Activated T-helper 1 cell treated with anti-CD3 and anti-CD28 coated beads, Interleukin-2, amount 50 U/mL, for 16 hours (primary cell): ENCODE measurements around the gene ZNF665.
A peak's percentile ranks its signal among the peaks of the same experiment; 100 is the strongest.
"Not testable (repeated sequence)": the region's sequence is repeated elsewhere in the genome, so short reads cannot be mapped to it uniquely, and the experiment has no call there.

Experiments used
- DNase-seq, 2 donors: peaks; one replicate each; pipeline ENCODE4 v3.0.0-alpha.2; 2020; ENCODE audit warnings: low read depth in 1 of 2, low spot score in 1 of 2

ZNF665 gene

GRCh38 chr19:53158119-53158656, 35.0 kb downstream of the ZNF665 start:
- no peak for DNase-seq

GRCh38 chr19:53157626-53158025, 35.5 kb downstream of the ZNF665 start:
- no peak for DNase-seq

- no peak for DNase-seq
Observed at GRCh38 chr19:53156850-53157249, 36.3 kb downstream of the ZNF665 start.

GRCh38 chr19:53147645-53148044, 45.5 kb downstream of the ZNF665 start:
- no peak for DNase-seq

- no peak for DNase-seq
Observed at GRCh38 chr19:53140351-53140750, 52.8 kb downstream of the ZNF665 start.

GRCh38 chr19:53136432-53136831, 56.7 kb downstream of the ZNF665 start:
- no peak for DNase-seq

- DNase-seq = peak in 1 of 2 donors; percentile 22
Observed at GRCh38 chr19:53132141-53132991, 60.8 kb downstream of the ZNF665 start, which contains the start of gene ZNF415. Gene ZNF415, minus strand, starts transcription at chr19:53132910. Its CDS starts 10,234 bp downstream, at chr19:53122676.

- no peak for DNase-seq
Observed at GRCh38 chr19:53131727-53132126, 61.4 kb downstream of the ZNF665 start.

- DNase-seq = no peak
Observed at GRCh38 chr19:53131085-53131590, 62.0 kb downstream of the ZNF665 start.

GRCh38 chr19:53130506-53130905, 62.7 kb downstream of the ZNF665 start:
- no peak for DNase-seq

- DNase-seq = not testable (repeated sequence)
Observed at GRCh38 chr19:53126733-53127526, 66.2 kb downstream of the ZNF665 start.

GRCh38 chr19:53123400-53123799, 69.8 kb downstream of the ZNF665 start:
- no peak for DNase-seq
